Body of pancreas (tissue), 4 donors: ENCODE results near the gene WWC2. TPM values are rescaled to one million over a fixed set of nuclear protein-coding genes. Genes with fewer than 3 reads are reported as not detected.

Experiments used
- ATAC-seq: fragments of 150-250 bp; one replicate; pipeline ENCODE4 v1.9.1; 2016
- DNase-seq, 4 donors: peaks; one replicate each; pipeline ENCODE4 v3.0.0-alpha.2; 2019
- H3K27ac ChIP-seq, 4 donors: fragments of 200-600 bp; sonication (generic); 1 replicate in 3 of 4; 2 replicates in 1 of 4; pipeline versions ENCODE4 v1.5.1 to v1.6.1; 2016 to 2019; ENCODE audit warnings: mild to moderate bottlenecking in 1 of 4, mixed read lengths in 1 of 4, moderate library complexity in 1 of 4
- H3K27me3 ChIP-seq, 2 donors: fragments of 200-600 bp; sonication (generic); one replicate each; pipeline ENCODE4 v1.6.0; 2016; ENCODE audit warnings: mild to moderate bottlenecking in 1 of 2
- H3K36me3 ChIP-seq, 2 donors: fragments of 200-600 bp; sonication (generic); replicated peaks in 1 of 2; 2 replicates each; pipeline ENCODE4 v1.5.1; 2016; ENCODE audit warnings: low read depth in 2 of 2; ENCODE audit not compliant: insufficient read depth in 1 of 2
- H3K4me1 ChIP-seq: fragments of 200-600 bp; sonication (generic); one replicate; pipeline ENCODE4 v1.6.0; 2016
- H3K4me3 ChIP-seq, 2 donors: fragments of 200-600 bp; sonication (generic); 1 replicate in 1 of 2; 2 replicates in 1 of 2; pipeline ENCODE4 v1.5.1; 2016 to 2019
- H3K9me3 ChIP-seq, 3 donors: fragments of 200-600 bp; sonication (generic); 1 replicate in 2 of 3; 2 replicates in 1 of 3; pipeline ENCODE4 v1.5.1; 2016
- CTCF ChIP-seq, 7 experiments: fragments of 450-650 bp in 4 of 7; fragments of 200-600 bp in 3 of 7; sonication (generic) in 3 of 7; IDR thresholded peaks; one replicate each; pipeline ENCODE4 v1.5.1; 2016 to 2019; ENCODE audit warnings: antibody characterized with exemption in 7 of 7
- POLR2A ChIP-seq, 3 donors: fragments of 450-650 bp; IDR thresholded peaks; one replicate each; pipeline ENCODE4 v1.6.1; 2016; ENCODE audit warnings: antibody characterized with exemption in 3 of 3, mild to moderate bottlenecking in 2 of 3
- WGBS, 2 donors: methylation state at CpG; one replicate each; pipeline ENCODE4 v1.1.5; 2017; 5-methylcytosine and 5-hydroxymethylcytosine counted together
- intact Hi-C: fragments of 100-400 bp; cut with DNase I; formaldehyde crosslinking; loops from one replicate; pipeline ENCODE4 v1.15.1; 2023
- total RNA-seq, 2 donors: library from RNA; depleted of rRNA; stranded (reverse); fragments of >200 nt; gene quantifications; one replicate each; pipeline ENCODE4 v1.1.0, GENCODE V29; 2016

WWC2 gene
- total RNA-seq, 2 donors from 2014 or later = 24.4 to 30.3 TPM

GRCh38 chr4:183132865-183133264 is 33.8 kb downstream of the WWC2 start:
- peaks cover 14% of the 10 kb centered on the region for H3K4me1 ChIP-seq
- DNase-seq (no peak), ATAC-seq (no peak)
- H3K27me3 ChIP-seq = no peaks in the 10 kb centered on the region
- intact Hi-C loops = no loop called here
- no peaks in the 10 kb centered on the region for H3K9me3 ChIP-seq
- no peak for TF ChIP-seq POLR2A (IDR thresholded peaks at IDR 0.05)
- TF ChIP-seq CTCF (IDR thresholded peaks at IDR 0.05) = no peak
- no peak overlapping the region for H3K27ac ChIP-seq
- H3K4me3 ChIP-seq = no peak overlapping the region
- H3K36me3 ChIP-seq = no peaks in the 10 kb centered on the region

DNA sequence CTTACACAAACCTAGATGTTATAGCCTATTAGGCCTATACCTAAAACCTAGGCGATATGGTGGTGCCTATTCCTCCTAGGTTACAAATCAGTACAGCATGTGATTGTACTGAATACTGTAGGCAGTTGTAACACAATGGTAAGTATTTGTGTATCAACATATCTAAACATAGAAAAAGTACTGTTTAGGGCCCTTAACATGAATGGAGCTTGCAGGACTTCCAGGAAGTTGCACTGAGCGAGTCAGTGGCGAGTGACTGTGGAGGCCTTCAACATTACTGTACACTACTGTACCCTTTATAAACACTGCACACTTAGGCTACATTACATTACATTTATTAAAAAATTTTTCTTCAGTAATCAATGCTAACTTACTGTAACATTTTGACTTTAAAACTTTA is 37.8 kb downstream of the WWC2 start:
- Histone ChIP-seq H3K27me3 (no peaks in the 10 kb centered on the region), H3K4me3 (no peak overlapping the region), H3K36me3 (no peaks in the 10 kb centered on the region), H3K4me1 (peaks cover under 1% of the 10 kb centered on the region), H3K27ac (no peak overlapping the region), H3K9me3 (no peaks in the 10 kb centered on the region)
- intact Hi-C loops = no loop called here
- WGBS, 2 donors = 89 to 90% methylated on average over 3 of the region's 3 CpGs
- DNase-seq = no peak
- TF ChIP-seq CTCF (IDR thresholded peaks at IDR 0.05) = no peak
- no peak for TF ChIP-seq POLR2A (IDR thresholded peaks at IDR 0.05)
- ATAC-seq = no peak

DNA sequence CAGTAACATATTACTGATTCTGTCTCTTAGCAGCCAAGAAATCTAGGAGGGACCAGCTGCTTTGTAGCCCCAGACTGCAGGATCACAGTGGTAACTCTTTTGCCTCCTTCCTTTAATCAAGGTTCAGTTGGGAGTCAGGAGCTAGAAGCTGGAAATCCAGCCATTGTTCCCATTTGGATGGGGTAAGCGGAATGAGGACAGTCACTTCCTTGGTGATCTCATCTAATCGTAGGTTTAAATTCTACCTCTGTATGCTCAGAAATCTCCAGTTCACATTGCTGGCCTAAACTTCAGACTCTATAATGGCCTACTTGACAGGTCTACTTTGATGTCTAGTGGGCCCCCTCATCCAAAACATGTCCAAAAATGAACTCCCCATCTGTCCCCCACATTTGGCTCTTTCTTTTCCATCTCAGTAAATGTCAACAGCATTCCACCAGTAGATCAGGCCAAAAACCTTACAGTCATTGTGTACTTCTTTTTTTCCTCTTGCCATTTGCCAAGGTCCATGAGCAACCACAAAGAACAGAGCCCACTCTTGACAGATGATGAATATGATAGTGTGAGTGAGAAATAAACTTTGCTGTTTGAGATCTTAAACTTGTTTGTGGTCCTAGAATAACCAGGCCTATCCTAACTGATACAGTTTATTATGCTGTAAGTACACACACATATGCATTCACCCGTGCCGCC is 40.1 kb downstream of the WWC2 start:
- Histone ChIP-seq H3K27me3 (no peaks in the 10 kb centered on the region), H3K4me3 (no peak overlapping the region), H3K4me1 (peaks cover 14% of the 10 kb centered on the region), H3K9me3 (no peaks in the 10 kb centered on the region), H3K36me3 (no peaks in the 10 kb centered on the region), H3K27ac (no peak overlapping the region)
- DNase-seq (no peak), ATAC-seq (no peak)
- intact Hi-C loops = no loop called here
- TF ChIP-seq POLR2A (IDR thresholded peaks at IDR 0.05) (no peak), CTCF (IDR thresholded peaks at IDR 0.05) (no peak)
- 93 to 98% methylated on average over 4 of the region's 4 CpGs for WGBS, 2 donors

DNA sequence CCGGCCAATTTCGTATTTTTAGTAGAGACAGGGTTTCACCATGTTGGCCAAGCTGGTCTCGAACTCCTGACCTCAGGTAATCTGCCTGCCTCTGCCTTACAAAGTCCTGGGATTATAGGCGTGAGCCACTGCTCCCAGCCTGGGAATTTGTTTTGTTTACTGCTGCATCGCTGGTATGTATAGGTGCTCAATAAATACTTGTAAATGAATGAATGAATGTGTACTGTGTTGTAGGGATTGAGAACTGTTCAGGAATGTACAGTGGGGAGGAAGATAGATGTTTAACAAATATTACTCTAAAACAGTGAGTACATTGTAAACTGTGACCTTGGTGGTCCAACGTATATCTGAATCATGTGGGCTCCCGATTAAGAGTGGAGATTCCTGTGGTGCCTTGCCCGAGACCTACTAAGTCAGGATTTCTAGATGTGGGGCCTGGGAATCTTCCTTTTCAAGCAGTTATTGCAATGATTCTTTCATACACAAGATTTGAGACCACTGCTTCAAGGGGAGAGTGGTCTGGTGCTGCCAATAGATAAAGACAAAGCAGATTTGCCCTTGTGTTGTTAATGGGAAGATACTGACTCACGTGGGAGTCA is 41.0 kb downstream of the WWC2 start:
- no peak for DNase-seq
- ATAC-seq = no peak

More for the DNA sequence above, 41.0 kb downstream of the WWC2 start:
- Histone ChIP-seq H3K4me1 (peaks cover 14% of the 10 kb centered on the region), H3K9me3 (no peaks in the 10 kb centered on the region), H3K27me3 (no peaks in the 10 kb centered on the region), H3K4me3 (no peak overlapping the region), H3K36me3 (no peaks in the 10 kb centered on the region), H3K27ac (no peak overlapping the region)
- intact Hi-C loops = no loop called here
- TF ChIP-seq CTCF (IDR thresholded peaks at IDR 0.05) (no peak), POLR2A (IDR thresholded peaks at IDR 0.05) (no peak)
- 80 to 83% methylated on average over 9 of the region's 9 CpGs for WGBS, 2 donors
